Smooth muscle cell (in vitro differentiated cells): Measurements from ENCODE around the gene WNT10A. TPM values are rescaled to one million over a fixed set of nuclear protein-coding genes. Genes with fewer than 3 reads are reported as not detected.

Experiments used
- DNase-seq: peaks from one replicate; lab custom pipeline; 2025; ENCODE audit not compliant: unreplicated experiment; lab: John Stamatoyannopoulos, UW
- H2AFZ ChIP-seq: fragments of 200-600 bp; sonication (generic); 2 replicates; pipeline ENCODE4 v1.6.0; 2016; ENCODE audit warnings: antibody characterized with exemption, low read depth, mild to moderate bottlenecking
- H3F3A ChIP-seq: fragments of 200-600 bp; sonication (generic); 2 replicates; pipeline ENCODE4 v1.6.0; 2017; ENCODE audit warnings: antibody characterized with exemption, low read depth
- H3K27ac ChIP-seq: fragments of 200-600 bp; sonication (generic); 2 replicates; pipeline ENCODE4 v1.5.1; 2016; ENCODE audit warnings: low read depth, mild to moderate bottlenecking
- H3K27me3 ChIP-seq: fragments of 200-600 bp; sonication (generic); 2 replicates; pipeline ENCODE4 v1.6.1; 2016; ENCODE audit warnings: low read depth, mild to moderate bottlenecking
- H3K36me3 ChIP-seq: fragments of 200-600 bp; sonication (generic); 2 replicates; pipeline ENCODE4 v1.5.1; 2016; ENCODE audit warnings: low read depth
- H3K4me1 ChIP-seq: fragments of 200-600 bp; sonication (generic); 2 replicates; pipeline ENCODE4 v1.5.1; 2016; ENCODE audit warnings: low read depth
- H3K4me2 ChIP-seq: fragments of 200-600 bp; sonication (generic); 2 replicates; pipeline ENCODE4 v1.6.0; 2016; ENCODE audit warnings: mild to moderate bottlenecking
- H3K4me3 ChIP-seq: fragments of 200-600 bp; sonication (generic); 2 replicates; pipeline ENCODE4 v1.5.1; 2016; ENCODE audit warnings: mild to moderate bottlenecking
- H3K79me2 ChIP-seq: fragments of 200-600 bp; sonication (generic); 2 replicates; pipeline ENCODE4 v1.6.0; 2016; ENCODE audit warnings: low read depth, mild to moderate bottlenecking
- H3K9ac ChIP-seq: fragments of 200-600 bp; sonication (generic); 2 replicates; pipeline ENCODE4 v1.6.0; 2016; ENCODE audit warnings: low read depth
- H3K9me3 ChIP-seq: fragments of 200-600 bp; sonication (generic); replicated peaks from 2 replicates; pipeline ENCODE4 v1.5.1; 2016; ENCODE audit warnings: low read depth
- H4K20me1 ChIP-seq: fragments of 200-600 bp; sonication (generic); 2 replicates; pipeline ENCODE4 v1.6.0; 2016; ENCODE audit warnings: low read depth
- WGBS: methylation state at CpG from one replicate; pipeline ENCODE4 v1.1.7; 2016; ENCODE audit warnings: low lambda C conversion rate; 5-methylcytosine and 5-hydroxymethylcytosine counted together
- polyA plus RNA-seq: library from polyadenylated mRNA; unstranded; fragments of >200 nt; fragmentation: Nextera tagmentation; extraction: Ambion mirVana; gene quantifications from 2 replicates; pipeline ENCODE4 v1.2.1, GENCODE V29; 2016
- total RNA-seq: library from RNA; depleted of rRNA; stranded (reverse); fragments of >200 nt; gene quantifications from 2 replicates; pipeline ENCODE4 v1.2.3, GENCODE V29; 2014
- TF ChIP-seq, protein P1 (sequence below): fragments of 200-600 bp; sonication (generic); IDR thresholded peaks from 2 replicates; pipeline ENCODE4 v1.5.1; 2017; ENCODE audit warnings: borderline replicate concordance, mild to moderate bottlenecking, antibody characterized with exemption; ENCODE audit not compliant: insufficient read depth, poor library complexity, severe bottlenecking

The WNT10A gene
- total and polyA plus RNA-seq, 2 experiments from 2014 or later = 2.3 to 3.6 TPM

DNA sequence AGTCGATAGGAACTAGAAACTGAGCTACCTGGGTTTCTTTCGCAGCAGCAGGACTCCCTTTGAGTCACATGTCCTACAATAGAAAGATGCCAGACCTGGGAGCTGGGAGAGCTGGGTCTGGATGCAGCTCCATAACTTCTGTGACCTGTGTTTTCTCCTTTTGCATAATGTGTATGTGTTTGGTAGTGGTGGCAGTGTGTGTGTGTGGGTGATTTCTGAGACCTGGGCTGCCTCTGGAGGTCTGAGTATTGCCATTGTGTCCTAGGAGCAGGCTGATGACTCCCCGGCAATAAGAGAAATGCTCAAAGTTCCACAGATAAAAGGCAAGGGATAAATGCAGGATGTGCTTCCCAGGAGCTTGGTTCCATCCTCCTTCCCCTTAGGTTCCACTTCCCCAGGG is 6.4 kb downstream of the WNT10A start:
- no peaks in the 10 kb centered on the region for H4K20me1 ChIP-seq

DNA sequence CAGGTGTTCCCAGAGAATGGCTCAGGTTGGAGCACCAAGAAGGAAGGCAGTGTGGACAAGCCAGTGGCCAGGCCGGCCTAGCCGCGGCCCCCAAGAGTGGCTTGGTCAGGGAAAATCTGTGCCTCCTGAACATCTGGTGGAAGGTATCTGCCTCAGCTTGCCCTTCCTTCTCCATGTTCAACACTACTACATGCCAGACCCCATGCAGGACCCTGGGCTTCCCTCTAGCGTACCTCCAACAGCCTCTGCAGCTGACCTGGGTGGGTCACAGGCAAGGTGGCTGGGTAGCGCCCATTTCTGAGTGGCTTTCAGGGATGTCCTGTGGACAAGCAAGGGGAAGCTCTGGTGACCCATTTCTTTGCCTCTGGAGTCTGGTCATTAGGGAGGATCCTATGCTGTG is 7.7 kb downstream of the WNT10A start:
- TF ChIP-seq, protein P1, sequence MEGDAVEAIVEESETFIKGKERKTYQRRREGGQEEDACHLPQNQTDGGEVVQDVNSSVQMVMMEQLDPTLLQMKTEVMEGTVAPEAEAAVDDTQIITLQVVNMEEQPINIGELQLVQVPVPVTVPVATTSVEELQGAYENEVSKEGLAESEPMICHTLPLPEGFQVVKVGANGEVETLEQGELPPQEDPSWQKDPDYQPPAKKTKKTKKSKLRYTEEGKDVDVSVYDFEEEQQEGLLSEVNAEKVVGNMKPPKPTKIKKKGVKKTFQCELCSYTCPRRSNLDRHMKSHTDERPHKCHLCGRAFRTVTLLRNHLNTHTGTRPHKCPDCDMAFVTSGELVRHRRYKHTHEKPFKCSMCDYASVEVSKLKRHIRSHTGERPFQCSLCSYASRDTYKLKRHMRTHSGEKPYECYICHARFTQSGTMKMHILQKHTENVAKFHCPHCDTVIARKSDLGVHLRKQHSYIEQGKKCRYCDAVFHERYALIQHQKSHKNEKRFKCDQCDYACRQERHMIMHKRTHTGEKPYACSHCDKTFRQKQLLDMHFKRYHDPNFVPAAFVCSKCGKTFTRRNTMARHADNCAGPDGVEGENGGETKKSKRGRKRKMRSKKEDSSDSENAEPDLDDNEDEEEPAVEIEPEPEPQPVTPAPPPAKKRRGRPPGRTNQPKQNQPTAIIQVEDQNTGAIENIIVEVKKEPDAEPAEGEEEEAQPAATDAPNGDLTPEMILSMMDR = no peak
- Histone ChIP-seq H3K4me2 (no peak overlapping the region), H3F3A (no peaks in the 10 kb centered on the region), H2AFZ (no peak overlapping the region), H4K20me1 (no peaks in the 10 kb centered on the region), H3K4me3 (no peak overlapping the region), H3K4me1 (peaks cover 3% of the 10 kb centered on the region), H3K36me3 (no peaks in the 10 kb centered on the region), H3K27me3 (peaks cover 17% of the 10 kb centered on the region), H3K9me3 (no peaks in the 10 kb centered on the region), H3K9ac (no peak overlapping the region), H3K27ac (no peak overlapping the region), H3K79me2 (no peaks in the 10 kb centered on the region)
- DNase-seq = no peak
- WGBS = 99% methylated on average over 5 of the region's 5 CpGs

More for the DNA sequence above, 6.4 kb downstream of the WNT10A start:
- no peaks in the 10 kb centered on the region for H3K36me3 ChIP-seq
- no peak overlapping the region for H3K4me2 ChIP-seq
- no peaks in the 10 kb centered on the region for H3F3A ChIP-seq
- no peak overlapping the region for H3K9ac ChIP-seq
- H2AFZ ChIP-seq = no peak overlapping the region
- H3K4me1 ChIP-seq = peaks cover 3% of the 10 kb centered on the region
- WGBS = 77% methylated on average over 3 of the region's 3 CpGs
- no peak overlapping the region for H3K4me3 ChIP-seq
- H3K27ac ChIP-seq = no peak overlapping the region
- DNase-seq = no peak
- TF ChIP-seq, protein P1 = no peak
- H3K27me3 ChIP-seq = peaks cover 13% of the 10 kb centered on the region
- no peaks in the 10 kb centered on the region for H3K9me3 ChIP-seq
- H3K79me2 ChIP-seq = no peaks in the 10 kb centered on the region

DNA sequence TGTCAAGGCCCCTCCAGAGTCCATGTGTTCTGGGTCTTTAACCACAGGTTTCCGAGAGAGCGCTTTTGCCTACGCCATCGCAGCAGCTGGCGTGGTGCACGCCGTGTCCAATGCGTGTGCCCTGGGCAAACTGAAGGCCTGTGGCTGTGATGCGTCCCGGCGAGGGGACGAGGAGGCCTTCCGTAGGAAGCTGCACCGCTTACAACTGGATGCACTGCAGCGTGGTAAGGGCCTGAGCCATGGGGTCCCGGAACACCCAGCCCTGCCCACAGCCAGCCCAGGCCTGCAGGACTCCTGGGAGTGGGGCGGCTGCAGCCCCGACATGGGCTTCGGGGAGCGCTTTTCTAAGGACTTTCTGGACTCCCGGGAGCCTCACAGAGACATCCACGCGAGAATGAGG is 9.3 kb downstream of the WNT10A start:
- H3K9me3 ChIP-seq = no peaks in the 10 kb centered on the region
- H3F3A ChIP-seq = no peaks in the 10 kb centered on the region
- no peaks in the 10 kb centered on the region for H3K36me3 ChIP-seq
- no peak overlapping the region for H3K4me2 ChIP-seq
- H3K9ac ChIP-seq = no peak overlapping the region
- 91% methylated on average over 23 of the region's 23 CpGs for WGBS
- H3K27me3 ChIP-seq = peaks cover 15% of the 10 kb centered on the region
- DNase-seq = no peak
- H3K79me2 ChIP-seq = no peaks in the 10 kb centered on the region
- no peak overlapping the region for H3K4me3 ChIP-seq
- no peaks in the 10 kb centered on the region for H4K20me1 ChIP-seq
- no peak overlapping the region for H2AFZ ChIP-seq
- H3K4me1 ChIP-seq = peaks cover 5% of the 10 kb centered on the region
- no peak overlapping the region for H3K27ac ChIP-seq
- TF ChIP-seq, protein P1 = no peak

DNA sequence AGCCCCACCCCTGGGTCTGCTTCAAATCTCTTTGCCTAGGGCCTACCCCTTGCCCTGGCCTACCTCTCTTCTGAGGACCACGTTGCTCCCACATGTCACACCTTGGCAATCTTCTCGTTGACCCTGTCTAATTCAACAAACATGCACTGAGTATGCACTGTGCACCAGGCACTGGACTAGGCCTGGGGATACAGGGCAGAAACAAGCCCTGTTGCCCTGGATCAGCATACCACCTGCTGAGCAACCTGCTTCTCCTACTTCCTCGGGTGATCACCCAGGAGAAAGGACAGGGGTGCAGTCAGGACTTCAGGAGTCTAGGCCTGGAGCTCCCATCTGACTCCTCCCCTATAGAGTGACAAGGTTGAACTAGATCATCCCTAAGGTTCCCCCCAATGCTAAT is 9.7 kb downstream of the WNT10A start:
- TF ChIP-seq, protein P1 = no peak
- Histone ChIP-seq H3F3A (no peaks in the 10 kb centered on the region), H3K79me2 (no peaks in the 10 kb centered on the region), H3K4me3 (no peak overlapping the region), H3K9ac (no peak overlapping the region), H3K9me3 (no peaks in the 10 kb centered on the region), H4K20me1 (no peaks in the 10 kb centered on the region), H2AFZ (no peak overlapping the region), H3K4me2 (no peak overlapping the region), H3K27me3 (peaks cover 17% of the 10 kb centered on the region), H3K4me1 (peaks cover 5% of the 10 kb centered on the region), H3K36me3 (no peaks in the 10 kb centered on the region), H3K27ac (no peak overlapping the region)
- 79% methylated on average over 3 of the region's 3 CpGs for WGBS
- DNase-seq = no peak
